ENCODE data around the gene GALNT8.
"Not testable (repeated sequence)": the region's sequence is repeated elsewhere in the genome, so short reads cannot be mapped to it uniquely, and the experiment has no call there.

Gene GALNT8

GRCh38 chr12:4719821-4720636 is at the start of gene GALNT8:
Gene GALNT8 (plus strand): TSS chr12:4720400. CDS start chr12:4720678, 278 bp downstream.
- DNase-seq = no peak

- no peak for DNase-seq
These were observed 40.5 kb upstream of the GALNT8 start for GRCh38 chr12:4679711-4680110.

GRCh38 chr12:4681732-4682131 is 38.5 kb upstream of the GALNT8 start:
- DNase-seq = no peak

GRCh38 chr12:4685317-4685716 is 34.9 kb upstream of the GALNT8 start:
- DNase-seq = no peak

- peak in 1 of 2 donors; percentile 3 for DNase-seq
These were observed 29.4 kb upstream of the GALNT8 start for GRCh38 chr12:4690760-4691159.

GRCh38 chr12:4700621-4701026 is 19.6 kb upstream of the GALNT8 start:
- no peak for DNase-seq

- DNase-seq = no peak
These were observed 18.6 kb upstream of the GALNT8 start for GRCh38 chr12:4701395-4702190.

GRCh38 chr12:4703676-4704075 is 16.5 kb upstream of the GALNT8 start:
- no peak for DNase-seq

- no peak for DNase-seq
These were observed 14.4 kb upstream of the GALNT8 start for GRCh38 chr12:4705824-4706223.

GRCh38 chr12:4707306-4707705 is 12.9 kb upstream of the GALNT8 start:
- DNase-seq = no peak

GRCh38 chr12:4710113-4710512 is 10.1 kb upstream of the GALNT8 start:
- DNase-seq = no peak

- DNase-seq = no peak
These were observed 5.3 kb upstream of the GALNT8 start for GRCh38 chr12:4714879-4715278.

- DNase-seq = no peak
These were observed 2.4 kb upstream of the GALNT8 start for GRCh38 chr12:4717806-4718205.

GRCh38 chr12:4720637-4720995 is 416 bp downstream of the GALNT8 start:
- no peak for DNase-seq

- not testable (repeated sequence) for DNase-seq
These were observed 1.4 kb downstream of the GALNT8 start for GRCh38 chr12:4721587-4721986.

- DNase-seq = no peak
These were observed 3.0 kb downstream of the GALNT8 start for GRCh38 chr12:4723226-4723625.

- no peak for DNase-seq
These were observed 4.9 kb downstream of the GALNT8 start for GRCh38 chr12:4725057-4725456.

- DNase-seq = no peak
These were observed 14.6 kb downstream of the GALNT8 start for GRCh38 chr12:4734625-4735340.

GRCh38 chr12:4736091-4736490 is 15.9 kb downstream of the GALNT8 start:
- DNase-seq = no peak

- DNase-seq = no peak
These were observed 18.3 kb downstream of the GALNT8 start for GRCh38 chr12:4738541-4738940.

- no peak for DNase-seq
These were observed 22.3 kb downstream of the GALNT8 start for GRCh38 chr12:4742416-4742970.

- no peak for DNase-seq
These were observed 22.8 kb downstream of the GALNT8 start for GRCh38 chr12:4743046-4743445.

GRCh38 chr12:4744709-4745108 is 24.5 kb downstream of the GALNT8 start:
- DNase-seq = no peak
